ENCODE results near the gene CFAP99. TPM values are rescaled to one million over a fixed set of nuclear protein-coding genes. Genes with fewer than 3 reads are reported as not detected.

Gene CFAP99
- total and polyA plus RNA-seq, 2 experiments from 2014 or later: not detected

- ATAC-seq: no peak
- H3K4me3 Mint-ChIP-seq: no peak overlapping the region
- Histone ChIP-seq H3F3A (replicated peaks; ENCODE audit: low read depth) (no peaks in the 10 kb centered on the region), H3K36me3 (ENCODE audit: insufficient read depth) (no peaks in the 10 kb centered on the region), H3K27me3 (ENCODE audit: insufficient read depth) (no peaks in the 10 kb centered on the region), H4K20me1 (replicated peaks; ENCODE audit: insufficient read depth) (no peaks in the 10 kb centered on the region), H3K4me3 (no peak overlapping the region), H3K9me2 (ENCODE audit: insufficient read depth) (peaks cover 13% of the 10 kb centered on the region; the same call in 1 of the 2 replicates), H3K27ac (ENCODE audit: low read depth) (no peak overlapping the region), H3K4me1 (ENCODE audit: insufficient read depth) (no peaks in the 10 kb centered on the region), H3K79me2 (replicated peaks; ENCODE audit: insufficient read depth) (no peaks in the 10 kb centered on the region), H3K4me2 (no peak overlapping the region), H2AFZ (no peak overlapping the region)
- H3K27ac Mint-ChIP-seq: no peak overlapping the region
- peaks cover 9% of the 10 kb centered on the region for H3K27me3 Mint-ChIP-seq (ENCODE audit: insufficient read depth, low read depth, poor library complexity)
- no peak for DNase-seq (ENCODE audit: low spot score)
- no peaks in the 10 kb centered on the region for H3K9me3 Mint-ChIP-seq
- no peaks in the 10 kb centered on the region for H3K36me3 Mint-ChIP-seq (ENCODE audit: low read depth)
- peaks cover 2% of the 10 kb centered on the region; the same call in 2 of the 3 replicates for H3K4me1 Mint-ChIP-seq
- TF ChIP-seq ZNF462 (CRISPR knock-in tag; IDR thresholded peaks at IDR 0.05) (no peak), JUNB (IDR thresholded peaks at IDR 0.05; ENCODE audit: unreplicated experiment) (no peak), CTCF (conservative IDR thresholded peaks at IDR 0.05; ENCODE audit: low read depth in 2 of 2) (no peak), POLR2AphosphoS5 (IDR thresholded peaks at IDR 0.05; ENCODE audit: low read depth) (no peak), ETS1 (IDR thresholded peaks at IDR 0.05) (no peak), ZNF114 (CRISPR knock-in tag; IDR thresholded peaks at IDR 0.05) (no peak), REST (IDR thresholded peaks at IDR 0.05; ENCODE audit: unreplicated experiment) (no peak), CREB1 (CRISPR knock-in tag; IDR thresholded peaks at IDR 0.05; ENCODE audit: low read depth) (no peak), EZH2phosphoT487 (IDR thresholded peaks at IDR 0.05; ENCODE audit: unreplicated experiment) (no peak), STAT1 (IDR thresholded peaks at IDR 0.05; ENCODE audit: unreplicated experiment) (no peak), ZNF331 (CRISPR knock-in tag; IDR thresholded peaks at IDR 0.05; ENCODE audit: low read depth) (no peak), EZH2 (IDR thresholded peaks at IDR 0.05; ENCODE audit: low read depth, unreplicated experiment) (no peak), NANOG (IDR thresholded peaks at IDR 0.05; ENCODE audit: borderline replicate concordance) (no peak)
Measured at GRCh38 chr4:2446656-2447564, 28.2 kb downstream of the CFAP99 start.

All from GM23338 (cell line).